Skin of body (tissue), 3 donors: ENCODE data around the gene SRGAP3. TPM values are rescaled to one million over a fixed set of nuclear protein-coding genes. Genes with fewer than 3 reads are reported as not detected.

ENCODE experiments used
- DNase-seq: peaks from one replicate; lab custom pipeline; 2025; lab: John Stamatoyannopoulos, UW
- small RNA-seq: library from RNA; depleted of rRNA; stranded (forward); fragments of <200 nt; gene quantifications from one replicate; pipeline ENCODE3, GENCODE V24; 2014; ENCODE audit warnings: low replicate concordance
- total RNA-seq: library from RNA; depleted of rRNA; stranded (reverse); fragments of >200 nt; gene quantifications from one replicate; pipeline ENCODE4 v1.2.3, GENCODE V29; 2014

The SRGAP3 gene
- total RNA-seq, 1 donor from 2014 or later, result 21.4 TPM

- no peak for DNase-seq
These were observed 311.4 kb downstream of the SRGAP3 start for GRCh38 chr3:8938021-8938420.

DNA sequence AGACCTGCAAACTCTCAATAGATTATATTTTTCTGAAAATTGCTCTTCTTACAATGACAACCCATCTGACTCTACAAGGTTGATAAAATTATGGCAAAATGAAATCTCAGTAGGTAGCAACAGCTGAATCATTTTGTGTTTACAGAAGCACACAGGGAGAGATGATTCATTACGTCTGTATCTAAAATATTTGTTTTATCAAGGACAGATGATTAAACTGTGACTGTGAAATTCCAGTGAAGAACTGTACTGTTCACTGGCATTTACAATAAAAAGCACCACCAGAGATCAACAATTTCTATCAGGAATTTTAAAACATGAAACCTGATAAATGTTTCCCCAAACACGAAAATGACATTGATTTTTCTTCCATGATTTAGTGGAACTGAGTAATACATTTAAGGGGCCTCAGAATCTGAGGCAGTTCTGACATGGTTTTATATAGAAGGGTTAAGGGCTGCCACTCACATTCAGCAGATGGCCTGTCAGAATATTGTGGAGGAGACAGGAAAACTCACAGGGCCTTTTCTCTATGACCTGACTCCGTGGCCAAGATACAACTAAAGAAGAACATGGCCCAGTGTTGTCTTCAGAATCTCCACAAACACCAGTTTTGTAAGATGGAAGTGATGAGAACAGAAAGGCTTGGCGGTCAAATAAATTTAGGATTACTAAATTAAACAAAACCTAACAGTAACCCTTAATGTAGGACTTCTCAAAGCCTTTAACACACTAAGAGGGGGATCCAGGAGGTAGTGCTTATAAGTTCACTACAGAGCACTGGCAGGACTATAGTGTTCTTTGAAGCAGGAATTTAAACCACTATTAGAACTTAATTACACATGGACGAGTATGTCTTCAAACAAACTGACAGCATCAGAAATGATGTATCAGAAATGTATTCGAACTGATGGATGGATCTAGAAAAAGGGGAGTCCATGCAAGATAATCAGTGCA, 312.1 kb downstream of the SRGAP3 start:
- no peak for DNase-seq

DNA sequence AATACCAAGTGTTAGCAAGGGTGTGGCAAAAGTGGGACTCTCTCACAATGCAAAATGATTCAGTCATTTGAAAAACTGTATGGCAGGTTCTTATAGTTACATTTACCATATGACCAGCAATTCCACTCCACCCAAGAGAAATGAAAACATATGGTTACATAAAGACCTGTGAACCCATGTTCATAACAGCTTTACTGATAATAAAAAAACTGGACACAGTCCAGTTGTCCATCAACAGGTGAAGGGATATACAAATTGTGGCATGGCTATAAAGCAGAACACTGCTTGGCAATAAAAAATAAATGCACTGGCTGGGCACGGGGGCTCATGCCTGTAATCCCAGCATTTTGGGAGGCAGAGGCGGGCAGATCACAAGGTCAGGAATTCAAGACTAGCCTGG, 316.9 kb downstream of the SRGAP3 start:
- no peak for DNase-seq

- no peak for DNase-seq
These were observed 318.1 kb downstream of the SRGAP3 start for GRCh38 chr3:8931342-8931741.

Small RNA genes lying within 50 kb of the gene (small RNA-seq; reads per million reads assigned to genes)
- not detected for gene RF00416

Other genes starting within 250 kb of the SRGAP3 start
- 37.5 TPM for gene THUMPD3, start 113.4 kb upstream of the SRGAP3 start, total RNA-seq
- 113 TPM for gene SETD5, start 148.0 kb upstream of the SRGAP3 start, total RNA-seq